RWPE1 (cell line): ENCODE measurements around the gene BICRA.

Experiments
- CTCF ChIA-PET: fragments of 350-600 bp; sonication (Branson Sonifier 250); formaldehyde crosslinking; extraction: SDS; loops from one replicate; lab custom pipeline; 2021; lab: Yijun Ruan, JAX
- POLR2A ChIA-PET: fragments of 400-600 bp; formaldehyde crosslinking; extraction: SDS; loops from one replicate; lab custom pipeline; 2020; ENCODE audit warnings: antibody characterized with exemption; ENCODE audit not compliant: low non-redundant PET; lab: Yijun Ruan, JAX
- DNase-seq: peaks from one replicate; pipeline ENCODE4 v3.0.0; 2012; ENCODE audit warnings: low spot score
- H3K27ac ChIP-seq: fragments of 450-650 bp; 2 replicates; pipeline ENCODE4 v1.5.1; 2017
- TF ChIP-seq, protein P1 (sequence below): fragments of 450-650 bp; conservative IDR thresholded peaks from 2 replicates; pipeline ENCODE4 v1.5.1; 2017; ENCODE audit warnings: low read depth, mild to moderate bottlenecking

BICRA gene

DNA sequence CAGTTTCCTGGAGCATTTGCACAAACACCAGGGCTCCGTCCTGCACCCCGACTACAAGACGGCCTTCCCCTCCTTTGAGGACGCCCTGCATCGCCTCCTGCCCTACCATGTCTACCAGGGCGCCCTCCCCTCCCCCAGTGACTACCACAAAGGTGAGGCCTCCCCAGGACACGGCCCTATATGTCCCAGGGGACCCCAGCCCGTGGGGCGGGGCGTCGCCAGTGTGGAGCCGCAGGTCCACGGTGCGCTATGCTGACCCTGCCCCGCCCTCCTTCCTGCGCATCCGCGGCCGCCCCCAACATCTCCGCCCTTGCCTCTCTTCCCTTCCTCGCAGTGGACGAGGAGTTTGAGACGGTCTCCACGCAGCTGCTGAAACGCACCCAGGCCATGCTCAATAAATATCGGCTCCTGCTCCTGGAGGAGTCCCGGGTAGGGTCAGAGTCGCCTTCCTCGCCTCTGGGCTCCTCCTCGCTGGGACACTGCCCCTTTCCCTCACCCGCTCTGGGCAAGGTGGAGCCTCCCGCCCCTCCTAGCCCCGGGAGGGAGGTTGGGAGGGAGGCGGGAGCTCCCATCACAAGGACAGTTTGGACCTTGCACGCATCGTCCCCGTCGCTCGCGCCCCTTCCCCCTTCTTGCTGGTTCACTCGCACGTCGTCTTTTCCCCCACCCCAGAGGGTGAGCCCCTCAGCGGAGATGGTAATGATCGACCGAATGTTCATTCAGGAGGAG lies 89.9 kb downstream of the BICRA start:
- DNase-seq: no peak
- ChIA-PET CTCF (interaction anchor here (0.5 to 3.0 kb wide), 21 partner anchors 14 to 424 kb away, joined by 3 to 13 read pairs (median 4); partner anchors contain the start of genes EHD2 and KPTN), POLR2A (no interaction called here)
- TF ChIP-seq, protein P1, sequence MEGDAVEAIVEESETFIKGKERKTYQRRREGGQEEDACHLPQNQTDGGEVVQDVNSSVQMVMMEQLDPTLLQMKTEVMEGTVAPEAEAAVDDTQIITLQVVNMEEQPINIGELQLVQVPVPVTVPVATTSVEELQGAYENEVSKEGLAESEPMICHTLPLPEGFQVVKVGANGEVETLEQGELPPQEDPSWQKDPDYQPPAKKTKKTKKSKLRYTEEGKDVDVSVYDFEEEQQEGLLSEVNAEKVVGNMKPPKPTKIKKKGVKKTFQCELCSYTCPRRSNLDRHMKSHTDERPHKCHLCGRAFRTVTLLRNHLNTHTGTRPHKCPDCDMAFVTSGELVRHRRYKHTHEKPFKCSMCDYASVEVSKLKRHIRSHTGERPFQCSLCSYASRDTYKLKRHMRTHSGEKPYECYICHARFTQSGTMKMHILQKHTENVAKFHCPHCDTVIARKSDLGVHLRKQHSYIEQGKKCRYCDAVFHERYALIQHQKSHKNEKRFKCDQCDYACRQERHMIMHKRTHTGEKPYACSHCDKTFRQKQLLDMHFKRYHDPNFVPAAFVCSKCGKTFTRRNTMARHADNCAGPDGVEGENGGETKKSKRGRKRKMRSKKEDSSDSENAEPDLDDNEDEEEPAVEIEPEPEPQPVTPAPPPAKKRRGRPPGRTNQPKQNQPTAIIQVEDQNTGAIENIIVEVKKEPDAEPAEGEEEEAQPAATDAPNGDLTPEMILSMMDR: no peak
- peak overlapping the region; percentile 64 for H3K27ac ChIP-seq

DNA sequence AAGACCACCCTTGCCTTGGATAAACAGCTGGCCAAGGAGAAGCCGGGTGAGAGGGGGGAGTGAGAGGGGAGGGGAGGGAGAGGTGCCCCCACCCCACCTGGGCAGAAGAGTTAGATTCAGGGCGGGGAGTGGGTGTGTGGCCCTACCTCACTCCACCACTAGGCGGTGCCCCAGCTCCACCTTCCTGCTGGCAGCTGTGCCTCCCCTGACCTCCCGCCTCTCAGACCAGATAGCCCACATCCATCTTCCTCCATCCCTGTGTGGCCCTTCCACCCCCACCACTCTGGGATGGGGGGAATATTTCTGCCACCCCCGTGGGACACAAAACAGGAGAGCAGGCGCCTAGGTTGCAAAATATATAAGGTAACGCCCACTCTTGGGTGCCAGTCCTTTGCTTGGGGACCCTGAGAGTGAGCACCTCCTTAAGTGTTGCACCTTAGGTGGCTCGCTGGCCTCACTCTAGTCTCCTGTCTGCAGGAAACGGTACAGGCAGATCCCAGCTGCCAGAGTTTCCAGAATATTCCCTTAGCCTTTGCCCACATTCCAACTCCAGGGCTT lies 90.5 kb downstream of the BICRA start:
- peak; percentile 58 for DNase-seq
- no peak overlapping the region for H3K27ac ChIP-seq
- TF ChIP-seq, protein P1: peak; percentile 89
- POLR2A ChIA-PET: no interaction called here
- CTCF ChIA-PET: interaction anchor here (0.5 to 3.0 kb wide), 9 partner anchors 14 to 424 kb away, joined by 3 to 13 read pairs (median 4); partner anchors contain the start of gene EHD2

DNA sequence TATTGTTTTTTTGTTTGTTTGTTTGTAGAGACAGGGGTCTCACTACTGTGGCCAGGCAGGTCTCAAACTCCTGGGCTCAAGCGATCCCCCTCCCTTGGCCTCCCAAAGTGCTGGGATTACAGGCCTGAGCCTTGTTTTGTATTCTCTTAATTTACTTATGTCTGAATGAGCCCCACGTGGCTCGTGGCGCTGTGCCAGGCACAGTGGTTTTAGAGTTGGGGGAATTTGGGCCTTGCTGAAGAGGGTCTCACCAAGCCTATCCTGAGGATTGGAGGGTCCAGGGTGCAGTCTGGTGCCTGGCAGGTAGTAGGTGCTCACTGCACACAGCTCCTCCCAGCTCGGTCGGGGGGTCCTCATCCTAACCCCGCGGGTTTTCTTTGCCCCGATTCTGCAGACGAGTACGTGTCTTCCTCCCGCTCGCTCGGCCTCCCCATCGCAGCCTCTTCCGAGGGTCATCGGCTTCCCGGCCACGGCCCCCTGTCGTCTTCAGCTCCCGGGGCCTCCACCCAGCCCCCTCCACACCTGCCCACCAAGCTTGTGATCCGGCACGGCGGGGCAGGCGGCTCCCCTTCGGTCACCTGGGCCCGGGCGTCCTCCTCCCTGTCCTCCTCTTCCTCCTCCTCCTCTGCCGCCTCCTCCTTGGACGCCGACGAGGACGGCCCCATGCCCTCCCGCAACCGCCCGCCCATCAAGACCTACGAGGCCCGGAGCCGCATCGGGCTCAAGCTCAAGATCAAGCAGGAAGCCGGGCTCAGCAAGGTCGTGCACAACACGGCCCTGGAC lies 92.2 kb downstream of the BICRA start:
- no peak overlapping the region for H3K27ac ChIP-seq
- TF ChIP-seq, protein P1: no peak
- DNase-seq: no peak
- POLR2A ChIA-PET: interaction anchor here (0.5 kb wide), 1 partner anchor 170 kb away, joined by 3 read pairs; no protein-coding TSS in a partner anchor
- CTCF ChIA-PET: interaction anchor here (0.6 to 1.0 kb wide), 2 partner anchors 237 to 264 kb away, joined by 4 to 12 read pairs; no protein-coding TSS in a partner anchor

DNA sequence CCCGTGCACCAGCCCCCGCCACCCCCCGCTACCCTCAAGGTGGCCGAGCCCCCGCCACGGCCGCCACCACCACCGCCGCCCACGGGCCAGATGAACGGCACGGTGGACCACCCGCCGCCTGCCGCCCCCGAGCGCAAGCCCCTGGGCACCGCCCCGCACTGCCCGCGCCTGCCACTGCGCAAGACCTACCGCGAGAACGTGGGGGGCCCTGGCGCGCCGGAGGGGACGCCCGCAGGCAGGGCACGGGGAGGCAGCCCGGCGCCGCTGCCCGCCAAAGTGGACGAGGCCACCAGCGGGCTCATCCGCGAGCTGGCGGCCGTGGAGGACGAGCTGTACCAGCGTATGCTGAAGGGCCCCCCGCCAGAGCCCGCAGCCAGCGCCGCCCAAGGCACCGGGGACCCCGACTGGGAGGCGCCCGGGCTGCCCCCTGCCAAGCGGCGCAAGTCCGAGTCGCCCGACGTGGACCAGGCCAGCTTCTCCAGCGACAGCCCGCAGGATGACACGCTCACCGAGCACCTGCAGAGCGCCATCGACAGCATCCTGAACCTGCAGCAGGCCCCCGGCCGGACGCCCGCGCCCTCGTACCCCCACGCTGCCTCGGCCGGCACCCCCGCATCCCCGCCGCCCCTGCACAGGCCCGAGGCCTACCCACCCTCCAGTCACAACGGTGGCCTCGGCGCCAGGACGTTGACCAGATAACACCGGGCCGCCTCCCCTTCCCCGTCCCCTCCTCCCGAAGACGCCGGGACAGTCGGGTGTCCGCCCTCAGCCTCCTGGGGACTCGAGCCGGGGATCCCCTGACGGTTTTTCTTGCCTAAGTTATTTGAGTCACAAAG lies 93.0 kb downstream of the BICRA start:
- no peak overlapping the region for H3K27ac ChIP-seq
- ChIA-PET POLR2A (no interaction called here), CTCF (interaction anchor here (1.0 to 1.5 kb wide), 2 partner anchors 265 kb away, joined by 4 read pairs; no protein-coding TSS in a partner anchor)
- no peak for DNase-seq
- TF ChIP-seq, protein P1: no peak

DNA sequence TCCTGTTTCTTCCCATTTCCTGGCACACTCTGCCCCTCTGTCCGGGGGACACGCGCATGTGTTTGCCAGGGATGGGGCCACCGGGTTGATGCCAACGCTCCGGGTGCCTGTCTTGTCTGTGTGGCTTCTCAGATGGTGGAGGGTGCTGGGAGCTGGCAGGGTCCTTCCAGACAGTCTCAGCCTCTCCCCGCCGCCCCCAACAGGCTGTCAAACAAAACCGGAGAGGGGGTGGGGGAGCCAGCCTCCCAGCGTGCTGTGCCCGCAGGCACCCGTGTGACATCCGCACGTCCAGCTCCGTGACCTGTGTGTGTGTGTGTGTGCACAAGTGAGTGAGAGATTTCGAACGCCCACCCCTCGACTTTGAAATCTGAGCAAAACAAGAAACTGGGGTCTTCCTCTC lies 93.7 kb downstream of the BICRA start:
- ChIA-PET CTCF (interaction anchor here (1.2 to 1.5 kb wide), 2 partner anchors 10 to 266 kb away, joined by 4 to 8 read pairs; partner anchors contain the start of gene EHD2), POLR2A (no interaction called here)
- TF ChIP-seq, protein P1: no peak
- DNase-seq: no peak
- no peak overlapping the region for H3K27ac ChIP-seq
